Natural killer cell treated with Interleukin-12 subunit alpha and Interleukin-12 subunit beta and Interleukin-15 and Interleukin-18, amount 100 ng/mL, for 72 hours (primary cell): ENCODE data around the gene H3-3A. TPM values are rescaled to one million over a fixed set of nuclear protein-coding genes. Genes with fewer than 3 reads are reported as not detected.
"Not testable (repeated sequence)": the region's sequence is repeated elsewhere in the genome, so short reads cannot be mapped to it uniquely, and the experiment has no call there.

ENCODE experiments used
- ATAC-seq, 2 donors: fragments of 150-1000 bp; cut with Tn5 transposase in 1 of 2; sonication (Bioruptor Pico), chemical (Tn5 transposase) in 1 of 2; 2 replicates each; pipeline ENCODE4 v1.10.0; 2021
- DNase-seq: peaks from one replicate; pipeline ENCODE4 v3.0.0; 2022; ENCODE audit warnings: low spot score
- H3K27ac Mint-ChIP-seq, 2 donors: 1 replicate in 1 of 2; 2 replicates in 1 of 2; pipeline ENCODE4 v1.8.0; 2022; ENCODE audit warnings: mixed read lengths in 2 of 2, mild to moderate bottlenecking in 1 of 2, moderate library complexity in 1 of 2
- H3K27me3 Mint-ChIP-seq, 2 donors: 1 replicate in 1 of 2; 2 replicates in 1 of 2; pipeline ENCODE4 v1.8.0; 2022; ENCODE audit warnings: mixed read lengths in 2 of 2
- H3K36me3 Mint-ChIP-seq: one replicate; pipeline ENCODE4 v1.8.0; 2022; ENCODE audit warnings: mixed read lengths
- H3K4me1 Mint-ChIP-seq, 2 donors: 1 replicate in 1 of 2; 2 replicates in 1 of 2; pipeline ENCODE4 v1.8.0; 2022; ENCODE audit warnings: low read depth in 2 of 2, mixed read lengths in 2 of 2, mild to moderate bottlenecking in 1 of 2
- H3K4me3 Mint-ChIP-seq: one replicate; pipeline ENCODE4 v1.8.0; 2022; ENCODE audit warnings: mixed read lengths
- H3K9me3 Mint-ChIP-seq: 2 replicates; pipeline ENCODE4 v1.8.0; 2022; ENCODE audit warnings: mixed read lengths
- total RNA-seq, 2 donors: library from RNA; stranded (reverse); gene quantifications; one replicate each; pipeline ENCODE4 v1.2.3, GENCODE V29; 2022

H3-3A gene
- total RNA-seq, 2 donors from 2014 or later: 174 to 259 TPM

DNA sequence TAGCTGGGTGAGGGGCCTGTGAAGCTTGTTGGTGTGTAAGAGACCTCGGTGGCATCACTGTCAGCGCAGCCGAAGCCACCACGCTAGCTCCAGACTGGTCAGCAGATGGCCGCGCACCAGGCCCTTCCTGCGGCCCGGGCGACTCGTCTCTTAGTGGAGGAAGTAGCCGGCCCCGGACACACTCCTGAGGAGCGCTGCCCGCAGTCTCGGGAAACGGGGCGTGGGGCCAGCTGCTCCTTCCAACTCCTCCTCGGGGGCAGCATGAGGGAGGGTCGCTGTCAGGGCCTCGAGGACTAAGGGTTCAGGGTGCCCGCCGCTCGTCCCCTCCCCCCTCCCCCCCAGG, 20.4 kb downstream of the H3-3A start:
- Mint-ChIP-seq H3K27me3 (peaks cover 0 to 2% of the 10 kb centered on the region in 2 donors), H3K9me3 (no peaks in the 10 kb centered on the region), H3K36me3 (no peaks in the 10 kb centered on the region), H3K4me1 (peaks cover 12 to 14% of the 10 kb centered on the region in 2 donors), H3K27ac (peak overlapping the region; percentile 46 to 73), H3K4me3 (peak overlapping the region; percentile 82)
- ATAC-seq (peak; percentile 54 to 64), DNase-seq (peak; percentile 68)

DNA sequence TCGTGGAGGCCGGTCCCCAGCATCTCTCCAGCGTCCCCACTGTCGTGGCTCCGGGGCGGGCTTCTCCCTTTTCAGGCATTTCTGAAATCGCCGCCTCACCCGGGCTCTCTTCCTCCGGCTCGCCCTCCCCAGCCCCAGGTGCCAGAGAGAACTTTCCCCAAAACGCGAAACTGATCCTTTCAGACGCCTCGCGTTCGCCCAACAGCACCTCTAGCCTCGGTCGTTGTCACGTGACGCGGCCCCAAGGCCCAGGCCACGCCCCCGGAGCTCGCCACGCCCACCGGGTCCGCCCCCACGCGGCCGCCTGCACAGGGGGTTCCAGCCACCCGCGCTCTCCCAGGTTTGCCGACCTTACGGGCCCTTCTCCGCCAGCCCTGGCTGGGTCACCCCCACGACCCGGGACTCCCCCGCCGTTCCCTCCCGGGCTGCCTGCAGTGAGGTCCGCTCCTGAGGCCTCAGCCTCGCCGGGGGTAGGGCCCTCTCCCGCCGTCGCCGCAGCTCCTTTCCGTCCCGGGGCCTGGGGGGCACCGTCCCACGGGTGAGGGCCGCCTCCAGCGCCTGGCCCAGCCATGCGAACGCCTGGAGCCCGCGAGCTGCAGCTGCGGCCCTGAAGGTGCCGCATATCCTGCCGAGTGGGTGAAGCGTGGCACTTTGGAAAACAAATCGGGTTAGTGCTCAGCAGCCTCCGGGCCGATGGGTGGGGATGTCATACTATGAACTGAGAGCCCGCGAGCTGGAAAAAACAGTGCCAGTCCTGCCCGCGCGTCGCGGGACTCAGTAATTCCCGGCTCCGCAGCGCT, 21.0 kb downstream of the H3-3A start:
- H3K4me3 Mint-ChIP-seq: peak overlapping the region; percentile 82
- DNase-seq (peak; percentile 92), ATAC-seq (peak; percentile 96 to 97)
- H3K27me3 Mint-ChIP-seq: peaks cover 0 to 2% of the 10 kb centered on the region in 2 donors
- H3K9me3 Mint-ChIP-seq: no peaks in the 10 kb centered on the region
- no peaks in the 10 kb centered on the region for H3K36me3 Mint-ChIP-seq
- peak overlapping the region; percentile 46 to 73 for H3K27ac Mint-ChIP-seq
- peaks cover 12 to 14% of the 10 kb centered on the region in 2 donors for H3K4me1 Mint-ChIP-seq

DNA sequence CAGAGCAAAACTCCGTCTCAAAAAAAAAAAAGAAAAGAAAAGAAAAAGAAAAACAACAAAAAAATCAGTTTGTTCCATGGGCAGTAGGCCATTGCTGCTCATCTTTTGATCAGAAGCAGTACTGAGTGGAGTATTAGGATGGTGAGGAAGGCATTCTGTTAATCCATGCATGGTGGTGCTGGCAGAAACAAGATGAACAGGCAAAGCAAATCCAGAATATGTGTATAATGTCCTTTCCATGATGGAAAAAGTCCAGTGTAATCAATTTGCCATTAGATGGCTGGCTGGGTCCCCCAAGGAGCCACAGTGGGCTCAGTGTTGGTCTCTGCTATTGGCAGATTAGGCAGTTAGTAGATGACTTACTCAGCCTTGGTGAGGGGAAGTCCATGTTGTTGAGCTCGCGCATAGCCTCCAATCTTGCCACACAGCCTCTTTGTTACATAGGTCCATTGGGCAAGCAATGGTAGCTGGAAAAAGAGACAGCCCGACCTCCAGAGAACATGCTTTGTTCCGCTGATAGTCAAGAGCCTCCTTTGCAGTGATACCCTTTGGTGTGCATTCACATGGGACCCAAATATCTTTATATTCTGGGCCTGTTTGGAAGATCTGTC, 23.3 kb downstream of the H3-3A start:
- ATAC-seq (no peak), DNase-seq (no peak)
- Mint-ChIP-seq H3K4me1 (peaks cover 12 to 14% of the 10 kb centered on the region in 2 donors), H3K27me3 (peaks cover 0 to 2% of the 10 kb centered on the region in 2 donors), H3K4me3 (no peak overlapping the region), H3K36me3 (no peaks in the 10 kb centered on the region), H3K27ac (no peak overlapping the region), H3K9me3 (no peaks in the 10 kb centered on the region)

DNA sequence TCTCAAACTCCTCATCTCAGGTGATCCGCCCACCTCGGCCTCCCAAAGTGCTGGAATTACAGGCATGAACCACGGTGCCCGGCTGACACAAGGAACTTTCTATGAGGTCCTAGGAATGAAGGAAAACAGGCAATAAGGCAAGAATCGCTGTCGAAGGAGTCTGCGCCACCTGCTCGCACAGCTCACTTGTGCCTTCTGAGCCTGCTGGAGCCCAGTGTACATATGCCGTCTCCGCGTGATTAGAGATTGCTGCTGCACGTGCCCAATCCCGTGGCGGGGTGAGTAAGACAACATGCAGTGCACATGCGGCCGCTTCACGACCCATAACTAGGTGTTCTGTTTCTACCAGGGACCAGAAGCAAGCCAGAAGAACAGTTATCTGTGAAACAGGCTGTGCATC, 24.3 kb downstream of the H3-3A start:
- peaks cover 0 to 2% of the 10 kb centered on the region in 2 donors for H3K27me3 Mint-ChIP-seq
- peaks cover 12 to 14% of the 10 kb centered on the region in 2 donors for H3K4me1 Mint-ChIP-seq
- ATAC-seq: no peak
- no peak overlapping the region for H3K27ac Mint-ChIP-seq
- no peaks in the 10 kb centered on the region for H3K36me3 Mint-ChIP-seq
- no peak for DNase-seq
- H3K4me3 Mint-ChIP-seq: no peak overlapping the region
- H3K9me3 Mint-ChIP-seq: no peaks in the 10 kb centered on the region

DNA sequence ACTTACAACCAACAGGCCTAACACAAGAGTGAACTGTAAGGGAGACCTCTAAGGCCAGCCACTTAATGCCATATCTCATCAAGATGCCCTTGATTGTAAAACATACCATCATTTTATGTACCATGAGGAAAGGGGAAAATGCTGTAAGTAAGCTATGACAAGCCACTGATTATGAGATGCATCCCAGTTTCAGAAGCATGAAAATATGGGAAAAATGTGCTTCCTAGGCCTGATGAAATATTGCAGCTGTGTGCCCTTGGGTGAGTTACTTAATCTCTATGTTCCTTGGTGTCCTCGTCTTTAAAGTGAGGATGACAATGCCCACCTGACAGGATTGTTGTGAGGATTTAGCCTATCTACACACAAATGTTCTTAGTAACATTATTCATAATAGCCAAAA, 28.9 kb downstream of the H3-3A start:
- H3K9me3 Mint-ChIP-seq: no peaks in the 10 kb centered on the region
- no peak overlapping the region for H3K4me3 Mint-ChIP-seq
- no peak for ATAC-seq

DNA sequence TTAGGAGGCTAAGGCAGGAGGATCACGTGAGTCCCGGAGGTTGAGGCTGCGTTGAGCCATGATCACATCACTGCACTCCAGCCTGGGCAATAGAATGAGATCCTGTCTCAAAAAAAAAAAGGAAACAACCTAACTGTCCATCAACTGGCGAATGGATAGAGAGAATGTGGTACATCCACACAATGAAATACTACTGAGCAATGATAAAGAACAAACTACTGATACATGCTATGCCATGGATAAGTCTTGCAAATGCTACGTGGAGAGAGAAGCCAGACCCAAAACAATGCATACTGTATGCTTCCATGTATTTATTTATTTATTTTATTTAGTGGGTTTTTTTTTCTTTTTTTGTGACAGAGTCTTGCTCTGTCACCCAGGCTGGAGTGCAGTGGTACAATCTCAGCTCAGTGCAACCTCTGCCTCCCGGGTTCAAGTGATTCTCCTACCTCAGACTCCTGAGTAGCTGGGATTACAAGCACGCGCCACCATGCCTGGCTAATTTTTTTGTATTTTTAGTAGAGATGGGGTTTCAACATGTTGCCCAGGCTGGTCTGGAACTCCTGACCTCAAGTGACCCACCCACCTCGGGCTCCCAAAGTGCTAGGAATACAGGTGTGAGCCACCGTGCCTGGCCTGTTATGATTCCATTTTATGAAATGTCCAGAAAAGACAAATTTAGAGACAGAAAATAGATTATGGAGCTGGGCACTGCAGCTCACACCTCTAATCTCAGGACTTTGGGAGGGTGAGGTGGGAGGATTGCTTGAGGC, 29.7 kb downstream of the H3-3A start:
- ATAC-seq, DNase-seq, H3K4me1 Mint-ChIP-seq, H3K9me3 Mint-ChIP-seq, H3K36me3 Mint-ChIP-seq, H3K27me3 Mint-ChIP-seq, H3K27ac Mint-ChIP-seq, H3K4me3 Mint-ChIP-seq: not testable (repeated sequence)

More for the DNA sequence above, 28.9 kb downstream of the H3-3A start:
- Mint-ChIP-seq H3K36me3 (no peaks in the 10 kb centered on the region), H3K4me1 (no peaks in the 10 kb centered on the region), H3K27me3 (peaks cover 0 to 2% of the 10 kb centered on the region in 2 donors), H3K27ac (no peak overlapping the region)
- DNase-seq: no peak

DNA sequence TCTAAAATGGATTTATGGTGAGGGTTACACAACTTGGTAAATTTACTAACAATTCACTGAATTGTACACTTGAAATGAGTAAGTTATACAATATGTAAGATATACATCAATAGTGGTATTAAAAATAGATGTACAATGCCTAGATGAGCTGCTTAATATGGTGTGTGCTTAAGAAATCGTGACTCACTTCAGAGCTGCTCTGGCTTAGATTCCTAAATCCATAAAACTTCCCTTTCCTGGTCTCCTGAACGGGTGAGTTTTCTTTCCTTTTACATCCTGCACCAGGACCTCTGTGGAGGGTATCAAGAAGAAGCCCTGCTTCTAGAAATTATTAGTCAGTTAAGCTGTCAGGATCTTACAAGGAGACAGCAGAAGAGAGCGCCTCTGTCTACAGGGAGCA, 30.4 kb downstream of the H3-3A start:
- no peak overlapping the region for H3K4me3 Mint-ChIP-seq
- no peak overlapping the region for H3K27ac Mint-ChIP-seq
- DNase-seq (no peak), ATAC-seq (no peak)
- peaks cover 0 to 4% of the 10 kb centered on the region in 2 donors for H3K4me1 Mint-ChIP-seq
- H3K36me3 Mint-ChIP-seq: no peaks in the 10 kb centered on the region
- no peaks in the 10 kb centered on the region for H3K9me3 Mint-ChIP-seq
- H3K27me3 Mint-ChIP-seq: peaks cover 6% of the 10 kb centered on the region in 2 donors

DNA sequence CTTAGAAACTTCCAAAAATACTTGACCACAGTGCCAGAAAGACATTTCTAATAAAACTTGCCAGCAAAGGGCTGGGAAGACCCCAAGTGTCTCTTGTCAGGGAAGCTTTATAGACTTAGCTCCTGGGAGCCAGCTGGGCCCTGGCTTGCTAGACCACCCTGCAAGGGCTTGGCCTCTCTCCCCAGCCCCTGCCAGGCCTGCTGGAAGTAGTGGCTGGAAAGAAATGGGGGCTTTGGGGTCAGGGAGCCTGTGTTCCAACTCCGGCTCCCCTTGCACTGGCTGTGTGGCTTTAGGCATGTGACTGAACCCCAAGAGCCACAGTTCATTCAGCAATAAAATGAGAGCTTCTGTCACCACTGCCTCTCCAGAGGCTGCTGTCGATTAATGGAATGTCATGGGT, 31.1 kb downstream of the H3-3A start:
- no peaks in the 10 kb centered on the region for H3K36me3 Mint-ChIP-seq
- H3K4me3 Mint-ChIP-seq: no peak overlapping the region
- no peak overlapping the region for H3K27ac Mint-ChIP-seq
- peaks cover 6 to 8% of the 10 kb centered on the region in 2 donors for H3K27me3 Mint-ChIP-seq
- no peaks in the 10 kb centered on the region for H3K9me3 Mint-ChIP-seq
- peaks cover 0 to 10% of the 10 kb centered on the region in 2 donors for H3K4me1 Mint-ChIP-seq
- DNase-seq: no peak
- no peak for ATAC-seq

DNA sequence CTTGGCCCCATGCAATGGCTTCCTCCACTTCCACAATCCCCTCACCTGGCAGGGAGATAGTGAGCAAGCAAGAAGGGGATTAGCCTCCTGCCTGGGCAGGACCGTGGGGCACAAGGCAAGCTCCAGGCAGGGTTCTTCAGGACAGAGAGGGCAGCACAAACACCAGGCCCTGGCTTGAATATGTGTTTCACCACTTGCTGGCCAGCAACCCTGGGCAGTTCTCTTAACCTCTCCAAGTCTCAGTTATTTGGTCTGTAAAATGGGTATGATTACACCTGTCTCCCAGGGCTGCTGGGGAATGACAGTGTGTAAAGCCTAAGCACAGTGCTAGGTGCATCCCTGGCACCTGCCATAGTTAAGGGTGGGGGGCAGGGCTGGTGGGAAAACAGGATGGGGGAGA, 31.9 kb downstream of the H3-3A start:
- Mint-ChIP-seq H3K36me3 (no peaks in the 10 kb centered on the region), H3K9me3 (no peaks in the 10 kb centered on the region), H3K27me3 (peaks cover 6 to 7% of the 10 kb centered on the region in 2 donors), H3K4me1 (peaks cover 0 to 17% of the 10 kb centered on the region in 2 donors), H3K4me3 (no peak overlapping the region), H3K27ac (no peak overlapping the region)
- DNase-seq (no peak), ATAC-seq (no peak)

DNA sequence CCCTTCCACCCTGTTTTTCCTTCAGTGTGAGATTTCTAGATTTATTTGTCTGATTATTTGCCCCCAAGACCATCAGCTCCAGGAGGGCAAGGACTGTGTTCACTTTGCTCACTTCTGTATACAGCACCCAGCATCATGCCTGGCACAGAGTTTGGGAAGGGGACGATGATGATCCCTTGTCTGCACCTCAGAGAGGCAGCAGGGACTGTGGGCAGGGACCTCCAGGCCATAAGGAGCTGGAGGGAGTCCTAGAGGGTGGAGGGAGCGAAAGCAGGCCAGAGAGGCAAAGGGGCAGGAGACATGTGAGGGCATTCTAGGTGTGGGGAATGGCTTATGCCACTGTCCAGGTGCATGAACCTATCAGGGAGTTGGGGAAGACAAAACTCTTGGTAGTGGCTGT, 32.8 kb downstream of the H3-3A start:
- no peak for DNase-seq
- H3K36me3 Mint-ChIP-seq: no peaks in the 10 kb centered on the region
- H3K4me3 Mint-ChIP-seq: no peak overlapping the region
- ATAC-seq: no peak
- no peak overlapping the region for H3K27ac Mint-ChIP-seq
- no peaks in the 10 kb centered on the region for H3K9me3 Mint-ChIP-seq
- H3K27me3 Mint-ChIP-seq: peaks cover 6 to 7% of the 10 kb centered on the region in 2 donors
- H3K4me1 Mint-ChIP-seq: peaks cover 7 to 23% of the 10 kb centered on the region in 2 donors

DNA sequence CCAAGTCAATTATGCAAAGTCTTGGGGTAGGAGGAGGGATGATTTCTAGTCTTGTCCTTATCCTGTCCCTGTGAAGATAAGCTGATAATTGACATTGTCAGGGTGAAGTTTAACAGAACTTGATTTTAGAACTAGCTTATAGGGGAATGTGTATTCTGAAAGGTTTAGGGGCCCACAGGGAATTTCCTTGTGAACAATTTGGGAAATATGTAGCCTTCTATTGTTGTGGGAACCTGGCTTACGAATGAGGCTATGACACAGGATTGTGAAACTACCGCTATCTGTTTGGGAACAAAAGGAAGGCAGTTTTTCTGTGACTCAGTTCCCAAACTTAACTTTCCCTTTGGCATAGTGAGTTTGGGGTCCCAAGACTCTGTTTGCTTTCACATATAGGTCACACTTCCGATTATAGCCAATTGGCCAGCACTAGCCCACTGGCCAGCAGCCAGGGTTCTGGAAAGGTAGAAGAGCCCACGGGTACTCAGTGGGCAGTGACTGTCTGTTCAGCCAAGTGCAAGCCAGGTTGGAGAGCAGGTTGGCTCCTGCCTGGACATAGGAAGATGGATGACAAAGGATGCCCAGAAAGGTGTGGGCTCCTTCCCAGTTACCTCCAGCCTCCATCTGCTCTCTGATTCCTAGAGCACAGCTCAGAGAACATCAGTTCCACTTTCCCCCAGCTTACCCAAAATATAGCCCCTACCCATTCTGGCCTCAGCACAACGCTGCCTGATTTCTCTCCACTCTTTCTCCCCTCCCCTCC, 35.5 kb downstream of the H3-3A start:
- Mint-ChIP-seq H3K4me3 (no peak overlapping the region), H3K27ac (peak overlapping the region in 1 of 2 donors; percentile 80), H3K4me1 (peaks cover 15 to 30% of the 10 kb centered on the region in 2 donors), H3K9me3 (no peaks in the 10 kb centered on the region), H3K36me3 (no peaks in the 10 kb centered on the region), H3K27me3 (peaks cover 6 to 7% of the 10 kb centered on the region in 2 donors)
- ATAC-seq: no peak
- no peak for DNase-seq

DNA sequence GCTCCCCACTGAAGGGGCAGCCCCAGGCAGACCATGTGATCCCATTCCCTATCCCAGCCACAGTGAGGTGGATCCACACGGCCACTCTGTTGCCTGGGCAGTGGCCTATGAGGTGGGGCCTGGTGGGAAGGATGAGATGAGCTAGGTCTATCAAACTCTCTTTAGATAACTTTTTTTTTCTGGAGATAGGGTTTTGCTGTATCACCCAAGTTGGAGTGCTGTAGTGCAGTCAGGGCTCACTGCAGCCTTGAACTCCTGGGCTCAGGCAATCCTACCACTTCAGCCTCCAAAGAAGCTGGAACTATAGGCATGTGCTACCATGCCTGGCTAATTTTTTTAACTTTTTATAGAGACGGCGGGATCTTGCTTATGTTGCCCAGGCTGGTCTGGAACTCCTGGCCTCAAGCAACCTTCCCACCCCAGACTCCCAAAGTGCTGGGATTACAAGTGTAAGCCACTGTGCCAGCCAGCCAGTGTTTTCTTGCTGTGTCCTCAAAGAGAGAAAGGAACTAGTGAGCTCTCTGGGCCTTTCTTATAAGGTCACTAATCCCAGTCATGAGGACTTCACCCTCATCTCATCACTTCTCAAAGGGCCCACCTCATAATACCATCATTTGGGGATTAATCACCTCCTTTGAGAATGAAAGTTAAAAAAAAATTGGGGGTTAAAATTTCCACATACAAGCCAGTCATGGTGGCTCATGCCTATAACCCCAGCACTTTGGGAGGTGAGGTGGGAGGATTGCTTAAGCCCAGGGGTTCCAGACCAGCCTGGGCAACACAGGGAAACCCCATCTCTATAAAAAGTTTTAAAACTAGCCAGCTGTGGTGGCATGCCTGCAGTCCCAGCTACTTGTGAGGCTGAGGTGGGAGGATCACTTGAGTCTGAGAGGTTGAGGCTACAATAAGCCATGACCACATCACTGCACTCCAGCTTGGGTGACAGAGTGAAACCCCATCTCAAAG, 36.6 kb downstream of the H3-3A start:
- H3K9me3 Mint-ChIP-seq: no peaks in the 10 kb centered on the region
- peaks cover 6 to 9% of the 10 kb centered on the region in 2 donors for H3K27me3 Mint-ChIP-seq
- peak; percentile 81 for DNase-seq
- ATAC-seq: peak; percentile 64 to 91
- H3K4me3 Mint-ChIP-seq: peak overlapping the region; percentile 79
- peak overlapping the region in 1 of 2 donors; percentile 80 for H3K27ac Mint-ChIP-seq
- H3K36me3 Mint-ChIP-seq: no peaks in the 10 kb centered on the region
- peaks cover 15 to 30% of the 10 kb centered on the region in 2 donors for H3K4me1 Mint-ChIP-seq
